Thyroid gland (tissue), 4 donors: ENCODE data around the gene BEST2. TPM values are rescaled to one million over a fixed set of nuclear protein-coding genes. Genes with fewer than 3 reads are reported as not detected.

ENCODE experiments used
- DNase-seq, 2 donors: peaks; one replicate each; pipeline ENCODE4 v3.0.0-alpha.2; 2019
- H3K27ac ChIP-seq, 3 donors: fragments of 200-600 bp; sonication (generic); 1 replicate in 2 of 3; 2 replicates in 1 of 3; pipeline ENCODE4 v1.5.1; 2016 to 2019; ENCODE audit warnings: mild to moderate bottlenecking in 1 of 3, moderate library complexity in 1 of 3
- H3K27me3 ChIP-seq: fragments of 200-600 bp; sonication (generic); one replicate; pipeline ENCODE4 v1.5.1; 2019
- H3K36me3 ChIP-seq, 2 donors: fragments of 200-600 bp; sonication (generic); one replicate each; pipeline ENCODE4 v1.5.1; 2016 to 2019
- H3K4me1 ChIP-seq, 2 donors: fragments of 200-600 bp; sonication (generic); one replicate each; pipeline ENCODE4 v1.5.1; 2017 to 2019
- H3K4me3 ChIP-seq, 3 donors: fragments of 200-600 bp; sonication (generic); replicated peaks in 1 of 3; 1 replicate in 2 of 3; 2 replicates in 1 of 3; pipeline ENCODE4 v1.5.1; 2016; ENCODE audit warnings: mild to moderate bottlenecking in 1 of 3
- H3K9me3 ChIP-seq: fragments of 200-600 bp; sonication (generic); one replicate; pipeline ENCODE4 v1.5.1; 2017
- CTCF ChIP-seq, 6 experiments: fragments of 200-600 bp in 3 of 6; fragments of 450-650 bp in 3 of 6; sonication (generic) in 3 of 6; IDR thresholded peaks; one replicate each; pipeline ENCODE4 v1.5.1; 2016 to 2019; ENCODE audit warnings: antibody characterized with exemption in 6 of 6, mild to moderate bottlenecking in 2 of 6, inconsistent platforms in 1 of 6, moderate library complexity in 1 of 6
- POLR2A ChIP-seq, 2 donors: fragments of 450-650 bp; IDR thresholded peaks; one replicate each; pipeline ENCODE4 v1.6.1; 2017; ENCODE audit warnings: antibody characterized with exemption in 2 of 2, mild to moderate bottlenecking in 2 of 2, moderate library complexity in 1 of 2
- WGBS, 2 donors: methylation state at CpG; one replicate each; pipeline ENCODE4 v1.1.5; 2017; 5-methylcytosine and 5-hydroxymethylcytosine counted together
- intact Hi-C: fragments of 100-400 bp; cut with DNase I; formaldehyde crosslinking; loops from one replicate; pipeline ENCODE4 v1.15.1; 2023
- total RNA-seq, 4 donors: library from RNA; depleted of rRNA; stranded (reverse); fragments of >200 nt; gene quantifications; one replicate each; pipeline ENCODE4 v1.2.3, GENCODE V29; 2016

Gene BEST2
- total RNA-seq, 4 donors from 2014 or later: not detected

DNA sequence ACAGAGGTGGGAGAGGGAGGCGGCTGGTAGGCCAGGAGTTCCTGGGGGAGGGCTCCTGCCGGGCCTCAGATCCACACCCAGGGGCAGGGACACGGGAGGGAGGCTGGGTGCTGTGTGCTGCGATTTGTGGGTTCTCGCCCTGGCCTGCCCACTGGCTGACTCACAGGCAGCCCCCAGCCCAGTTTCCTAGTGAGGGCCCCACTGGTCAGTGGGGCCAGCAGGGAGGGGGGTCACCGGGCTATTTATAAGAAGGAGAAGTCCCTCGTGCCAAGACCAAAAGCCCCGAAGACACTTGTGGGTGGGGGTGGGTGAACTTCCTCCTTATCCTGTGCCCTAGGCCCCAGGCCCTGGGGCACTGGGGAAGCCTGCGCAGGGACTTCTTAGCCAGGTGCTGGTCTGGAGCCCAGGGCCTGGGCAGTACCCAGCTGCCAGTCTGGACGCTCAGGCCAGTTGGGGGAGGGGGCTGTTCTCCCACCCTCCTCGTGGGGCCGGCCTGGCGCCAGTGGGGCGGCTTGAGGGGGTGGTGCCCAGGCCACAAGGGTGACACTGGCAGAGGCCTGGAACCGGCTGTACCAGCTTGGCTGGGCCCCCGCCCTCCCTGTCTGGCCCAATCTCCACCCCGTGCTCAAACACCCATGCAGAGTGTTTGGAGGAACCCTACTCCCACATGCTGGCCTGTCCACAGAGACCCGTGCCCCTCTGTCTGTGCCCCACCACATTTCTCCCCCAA is 34.7 kb downstream of the BEST2 start:
- Histone ChIP-seq H3K27me3 (no peaks in the 10 kb centered on the region), H3K36me3 (no peaks in the 10 kb centered on the region), H3K4me1 (peaks cover 66 to 72% of the 10 kb centered on the region in 2 donors), H3K9me3 (no peaks in the 10 kb centered on the region), H3K27ac (peak overlapping the region; percentile 96 to 99 (median 96)), H3K4me3 (no peak overlapping the region)
- intact Hi-C loops: no loop called here
- DNase-seq: peak; percentile 98
- TF ChIP-seq CTCF (IDR thresholded peaks at IDR 0.05) (peak in 1 of 6 experiments; percentile 16), POLR2A (IDR thresholded peaks at IDR 0.05) (peak in 1 of 2 donors; percentile 81)
- 7 to 45% methylated on average over 6 of the region's 18 CpGs for WGBS, 2 donors

- Histone ChIP-seq H3K4me1 (peaks cover 66 to 68% of the 10 kb centered on the region in 2 donors), H3K27me3 (no peaks in the 10 kb centered on the region), H3K27ac (peak overlapping the region; percentile 96 to 99 (median 96)), H3K36me3 (peaks cover 0 to 4% of the 10 kb centered on the region in 2 donors), H3K4me3 (no peak overlapping the region), H3K9me3 (no peaks in the 10 kb centered on the region)
- TF ChIP-seq POLR2A (IDR thresholded peaks at IDR 0.05): no peak
- intact Hi-C loops: no loop called here
- WGBS, 2 donors: 76 to 81% methylated on average over 3 of the region's 3 CpGs
- peak in 1 of 2 donors; percentile 22 for DNase-seq
These were observed 35.4 kb downstream of the BEST2 start for GRCh38 chr19:12786952-12787351.

DNA sequence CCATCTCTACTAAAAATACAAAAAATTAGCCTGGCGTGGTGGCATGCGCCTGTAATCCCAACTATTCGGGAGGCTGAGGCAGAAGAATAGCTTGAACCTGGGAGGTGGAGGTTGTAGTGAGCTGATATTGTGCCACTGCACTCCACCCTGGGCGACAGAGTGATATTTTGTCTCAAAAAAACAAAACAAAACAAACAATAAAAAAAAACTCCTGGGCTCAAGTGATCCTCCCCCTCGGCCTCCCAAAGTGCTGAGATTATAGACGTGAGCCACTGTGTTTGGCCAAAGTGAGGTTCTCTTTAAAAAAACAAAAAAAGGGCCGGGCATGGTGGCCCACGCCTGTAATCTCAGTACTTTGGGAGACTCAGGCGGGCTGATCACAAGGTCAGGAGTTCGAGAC is 35.9 kb downstream of the BEST2 start:
- no peaks in the 10 kb centered on the region for H3K27me3 ChIP-seq
- peak; percentile 37 to 40 for DNase-seq
- H3K27ac ChIP-seq: peak overlapping the region; percentile 96 to 99 (median 96)
- H3K4me1 ChIP-seq: peaks cover 62 to 67% of the 10 kb centered on the region in 2 donors
- peaks cover 0 to 9% of the 10 kb centered on the region in 2 donors for H3K36me3 ChIP-seq
- TF ChIP-seq POLR2A (IDR thresholded peaks at IDR 0.05) (peak in 1 of 2 donors; percentile 12), CTCF (IDR thresholded peaks at IDR 0.05) (no peak)
- no peaks in the 10 kb centered on the region for H3K9me3 ChIP-seq
- intact Hi-C loops: no loop called here
- no peak overlapping the region for H3K4me3 ChIP-seq
- WGBS, 2 donors: 53 to 59% methylated on average over 10 of the region's 10 CpGs

DNA sequence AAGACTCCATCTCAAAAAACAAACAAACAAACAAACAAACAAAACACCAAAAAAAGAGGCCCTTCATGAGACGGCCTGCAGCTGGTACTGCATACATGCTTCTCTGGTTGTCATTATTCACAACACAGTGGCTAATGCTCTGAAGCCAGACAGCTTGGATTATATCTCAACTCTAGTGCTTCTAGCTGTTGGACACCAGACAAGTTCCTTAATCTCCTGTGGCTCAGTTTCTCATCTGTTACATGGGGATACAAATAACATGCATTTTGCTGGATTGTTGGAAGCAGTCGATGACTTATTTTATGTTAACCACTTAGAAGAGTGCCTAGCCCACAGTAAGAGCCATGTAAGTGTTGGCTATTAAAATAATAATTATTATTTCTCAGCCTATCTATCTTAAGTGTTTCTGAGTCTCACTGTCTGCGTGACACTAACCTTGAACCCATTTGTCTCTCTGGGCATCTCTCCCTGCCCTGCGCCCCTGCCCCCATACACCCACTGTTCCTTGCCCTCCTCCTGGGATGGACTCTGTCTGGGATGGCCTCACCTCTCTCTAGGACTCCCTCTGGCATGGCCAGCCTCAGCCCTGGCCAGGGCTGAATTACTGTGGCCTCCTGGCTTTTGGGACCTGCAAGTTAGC is 36.6 kb downstream of the BEST2 start:
- peak overlapping the region; percentile 96 to 99 (median 96) for H3K27ac ChIP-seq
- H3K4me3 ChIP-seq: peak overlapping the region in 1 of 3 donors; percentile 90
- intact Hi-C loops: no loop called here
- TF ChIP-seq CTCF (IDR thresholded peaks at IDR 0.05) (no peak), POLR2A (IDR thresholded peaks at IDR 0.05) (no peak)
- 50 to 52% methylated on average over 4 of the region's 4 CpGs for WGBS, 2 donors
- no peak for DNase-seq
- no peaks in the 10 kb centered on the region for H3K27me3 ChIP-seq
- peaks cover 59 to 62% of the 10 kb centered on the region in 2 donors for H3K4me1 ChIP-seq
- H3K9me3 ChIP-seq: no peaks in the 10 kb centered on the region
- peaks cover 0 to 16% of the 10 kb centered on the region in 2 donors for H3K36me3 ChIP-seq

GRCh38 chr19:12788682-12789097 is 37.1 kb downstream of the BEST2 start:
- TF ChIP-seq CTCF (IDR thresholded peaks at IDR 0.05) (no peak), POLR2A (IDR thresholded peaks at IDR 0.05) (peak in 1 of 2 donors; percentile 33)
- peak; percentile 91 to 93 for DNase-seq
- peak overlapping the region; percentile 96 to 99 (median 96) for H3K27ac ChIP-seq
- H3K36me3 ChIP-seq: peaks cover 0 to 16% of the 10 kb centered on the region in 2 donors
- 2 to 3% methylated on average over 9 to 12 of the region's 12 CpGs for WGBS, 2 donors
- peaks cover 53 to 57% of the 10 kb centered on the region in 2 donors for H3K4me1 ChIP-seq
- H3K27me3 ChIP-seq: no peaks in the 10 kb centered on the region
- H3K9me3 ChIP-seq: no peaks in the 10 kb centered on the region
- intact Hi-C loops: no loop called here
- peak overlapping the region in 1 of 3 donors; percentile 90 for H3K4me3 ChIP-seq
